Subcutaneous abdominal adipose tissue (tissue), 5 donors: ENCODE data around the gene PLIN1.
"Not testable (repeated sequence)": the region's sequence is repeated elsewhere in the genome, so short reads cannot be mapped to it uniquely, and the experiment has no call there.

ENCODE experiments used
- H3K27ac ChIP-seq: one replicate; pipeline ENCODE4 v1.7.0; 2013; ENCODE audit warnings: low read depth, mild to moderate bottlenecking, inconsistent platforms, low read length, moderate library complexity
- H3K27me3 ChIP-seq, 5 donors: one replicate each; pipeline ENCODE4 v1.7.0; 2013; ENCODE audit warnings: low read length in 5 of 5, inconsistent platforms in 1 of 5; ENCODE audit not compliant: control insufficient read depth in 5 of 5, insufficient read depth in 4 of 5
- H3K36me3 ChIP-seq, 5 donors: one replicate each; pipeline ENCODE4 v1.7.0; 2013; ENCODE audit warnings: low read length in 5 of 5; ENCODE audit not compliant: control insufficient read depth in 5 of 5, insufficient read depth in 5 of 5
- H3K4me1 ChIP-seq, 5 donors: one replicate each; pipeline ENCODE4 v1.7.0; 2013; ENCODE audit warnings: low read length in 5 of 5, mild to moderate bottlenecking in 3 of 5, moderate library complexity in 1 of 5; ENCODE audit not compliant: control insufficient read depth in 5 of 5, insufficient read depth in 5 of 5
- H3K4me3 ChIP-seq, 5 donors: one replicate each; pipeline ENCODE4 v1.7.0; 2013; ENCODE audit warnings: low read length in 5 of 5, low read depth in 1 of 5
- H3K9ac ChIP-seq, 5 donors: one replicate each; pipeline ENCODE4 v1.7.0; 2013; ENCODE audit warnings: low read length in 5 of 5, mild to moderate bottlenecking in 4 of 5, moderate library complexity in 3 of 5
- H3K9me3 ChIP-seq, 5 donors: one replicate each; pipeline ENCODE4 v1.7.0; 2013; ENCODE audit warnings: low read length in 5 of 5; ENCODE audit not compliant: control insufficient read depth in 5 of 5
- donor health status: healthy.
- donor health status: healthy.
- donor health status: healthy.
- donor health status: healthy.
- donor health status: healthy.

PLIN1 gene

GRCh38 chr15:89693091-89693490, 13.9 kb upstream of the PLIN1 start:
- Histone ChIP-seq H3K4me1 (peaks cover 0 to 40% (median 31%) of the 10 kb centered on the region in 5 donors), H3K4me3 (no peak overlapping the region), H3K27me3 (no peaks in the 10 kb centered on the region), H3K9ac (no peak overlapping the region), H3K9me3 (no peaks in the 10 kb centered on the region), H3K36me3 (no peaks in the 10 kb centered on the region), H3K27ac (peak overlapping the region; percentile 83)

GRCh38 chr15:89690276-89691218, 11.4 kb upstream of the PLIN1 start, which contains the start of the genes PEX11A and WDR93:
Gene PEX11A, minus strand, starts transcription at chr15:89690754. Its CDS starts 122 bp downstream, at chr15:89690632.
Gene WDR93, plus strand, starts transcription at chr15:89690811. Its CDS starts 10,936 bp downstream, at chr15:89701747.
- H3K9ac ChIP-seq, result peak within 1 kb of the TSS; percentile 49 to 86 (median 72)
- no peaks in the 10 kb centered on the region for H3K27me3 ChIP-seq
- peak within 1 kb of the TSS; percentile 83 for H3K27ac ChIP-seq
- H3K36me3 ChIP-seq, result no peaks in the 10 kb centered on the region
- H3K4me1 ChIP-seq, result peaks cover 0 to 55% (median 36%) of the 10 kb centered on the region in 5 donors
- peak within 1 kb of the TSS; percentile 83 to 92 (median 88) for H3K4me3 ChIP-seq
- H3K9me3 ChIP-seq, result no peaks in the 10 kb centered on the region

GRCh38 chr15:89689930-89690275, 10.7 kb upstream of the PLIN1 start:
- H3K9me3 ChIP-seq, H3K36me3 ChIP-seq, H3K27me3 ChIP-seq: not testable (repeated sequence)
- Histone ChIP-seq H3K4me3 (peak overlapping the region; percentile 83 to 92 (median 88)), H3K4me1 (peaks cover 0 to 61% (median 38%) of the 10 kb centered on the region in 5 donors), H3K9ac (peak overlapping the region; percentile 49 to 86 (median 72)), H3K27ac (peak overlapping the region; percentile 83)

GRCh38 chr15:89686522-89686921, 7.4 kb upstream of the PLIN1 start:
- Histone ChIP-seq H3K4me1 (peaks cover 0 to 77% (median 37%) of the 10 kb centered on the region in 5 donors), H3K27ac (peak overlapping the region; percentile 92), H3K36me3 (peaks cover 0 to 16% (median 5%) of the 10 kb centered on the region in 5 donors), H3K9ac (peak overlapping the region in 1 of 5 donors; percentile 49), H3K9me3 (no peaks in the 10 kb centered on the region), H3K4me3 (peak overlapping the region in 2 of 5 donors; percentile 18 to 36), H3K27me3 (no peaks in the 10 kb centered on the region)

GRCh38 chr15:89685995-89686394, 6.8 kb upstream of the PLIN1 start:
- Histone ChIP-seq H3K4me1 (peaks cover 0 to 77% (median 37%) of the 10 kb centered on the region in 5 donors), H3K27me3 (no peaks in the 10 kb centered on the region), H3K9ac (peak overlapping the region in 2 of 5 donors; percentile 57 to 63), H3K36me3 (peaks cover 0 to 16% (median 5%) of the 10 kb centered on the region in 5 donors), H3K4me3 (peak overlapping the region in 2 of 5 donors; percentile 18 to 36), H3K9me3 (no peaks in the 10 kb centered on the region), H3K27ac (peak overlapping the region; percentile 92)

- H3K9ac ChIP-seq, result peak overlapping the region; percentile 4 to 90 (median 23)
- H3K27me3 ChIP-seq, result no peaks in the 10 kb centered on the region
- peak overlapping the region; percentile 79 for H3K27ac ChIP-seq
- no peaks in the 10 kb centered on the region for H3K9me3 ChIP-seq
- peaks cover 0 to 26% (median 12%) of the 10 kb centered on the region in 5 donors for H3K36me3 ChIP-seq
- peak overlapping the region in 3 of 5 donors; percentile 3 to 53 (median 8) for H3K4me3 ChIP-seq
- peaks cover 0 to 59% (median 28%) of the 10 kb centered on the region in 5 donors for H3K4me1 ChIP-seq
Observed at GRCh38 chr15:89681146-89681545, 2.0 kb upstream of the PLIN1 start.

- Histone ChIP-seq H3K4me1 (peaks cover 0 to 56% (median 25%) of the 10 kb centered on the region in 5 donors), H3K27ac (peak overlapping the region; percentile 79), H3K9me3 (no peaks in the 10 kb centered on the region), H3K36me3 (peaks cover 0 to 26% (median 12%) of the 10 kb centered on the region in 5 donors), H3K9ac (peak overlapping the region in 4 of 5 donors; percentile 6 to 90 (median 10)), H3K27me3 (no peaks in the 10 kb centered on the region), H3K4me3 (peak overlapping the region in 3 of 5 donors; percentile 3 to 53 (median 47))
Observed at GRCh38 chr15:89680282-89680873, 1.2 kb upstream of the PLIN1 start.

GRCh38 chr15:89677381-89677780, 1.8 kb downstream of the PLIN1 start:
- peaks cover 0 to 31% (median 24%) of the 10 kb centered on the region in 5 donors for H3K36me3 ChIP-seq
- no peaks in the 10 kb centered on the region for H3K9me3 ChIP-seq
- H3K27me3 ChIP-seq, result no peaks in the 10 kb centered on the region
- H3K9ac ChIP-seq, result peak overlapping the region; percentile 64 to 90 (median 83)
- peak overlapping the region; percentile 79 for H3K27ac ChIP-seq
- H3K4me3 ChIP-seq, result peak overlapping the region; percentile 52 to 99 (median 85)
- H3K4me1 ChIP-seq, result peaks cover 4 to 65% (median 39%) of the 10 kb centered on the region in 5 donors

GRCh38 chr15:89675606-89676005, 3.6 kb downstream of the PLIN1 start:
- Histone ChIP-seq H3K27me3 (no peaks in the 10 kb centered on the region), H3K36me3 (peaks cover 0 to 49% (median 40%) of the 10 kb centered on the region in 5 donors), H3K4me1 (peaks cover 4 to 75% (median 47%) of the 10 kb centered on the region in 5 donors), H3K9ac (peak overlapping the region in 3 of 5 donors; percentile 41 to 90 (median 83)), H3K9me3 (no peaks in the 10 kb centered on the region), H3K4me3 (peak overlapping the region; percentile 52 to 99 (median 85)), H3K27ac (peak overlapping the region; percentile 79)
